PC-9 (cell line): ENCODE measurements around the gene SERINC5. TPM values are rescaled to one million over a fixed set of nuclear protein-coding genes. Genes with fewer than 3 reads are reported as not detected.

Experiments
- BruUV-seq: library from RNA; stranded (reverse); fragments of 400-500 nt; replicated peaks from 2 replicates; lab custom pipeline; 2021; lab: Mats Ljungman, UMichigan
- CTCF ChIA-PET: fragments of 300-600 bp; sonication (Branson Sonifier 250); formaldehyde crosslinking; loops from one replicate; lab custom pipeline; 2022; ENCODE audit warnings: antibody characterized with exemption; lab: Charles Lee
- POLR2A ChIA-PET: fragments of 300-600 bp; sonication (Branson Sonifier 250); formaldehyde crosslinking; loops from one replicate; lab custom pipeline; 2022; ENCODE audit warnings: antibody characterized with exemption; ENCODE audit not compliant: unreplicated experiment; lab: Charles Lee
- DNase-seq, 2 experiments: peaks; one replicate each; pipeline versions ENCODE4 v3.0.0 to v3.0.0-alpha.2; 2015 to 2022; ENCODE audit warnings: mixed read lengths in 1 of 2
- H2AFZ ChIP-seq: fragments of 200-600 bp; sonication (generic); 2 replicates; pipeline ENCODE4 v1.8.1; 2017; ENCODE audit warnings: antibody characterized with exemption
- H3F3A ChIP-seq: fragments of 200-600 bp; sonication (generic); 2 replicates; pipeline ENCODE4 v1.8.1; 2017; ENCODE audit warnings: antibody characterized with exemption, mild to moderate bottlenecking, low read depth; ENCODE audit not compliant: insufficient read depth
- H3K27ac ChIP-seq: fragments of 200-600 bp; sonication (generic); 2 replicates; pipeline ENCODE4 v1.6.1; 2016; ENCODE audit warnings: mixed run types
- H3K27me3 ChIP-seq: fragments of 200-600 bp; sonication (generic); 2 replicates; pipeline ENCODE4 v1.6.1; 2016; ENCODE audit warnings: low read depth, mixed run types; ENCODE audit not compliant: insufficient read depth
- H3K36me3 ChIP-seq: fragments of 200-600 bp; sonication (generic); 2 replicates; pipeline ENCODE4 v1.6.1; 2016; ENCODE audit warnings: low read depth, mixed run types
- H3K4me1 ChIP-seq: fragments of 200-600 bp; sonication (generic); replicated peaks from 2 replicates; pipeline ENCODE4 v1.6.1; 2016; ENCODE audit warnings: mixed run types; ENCODE audit not compliant: insufficient read depth
- H3K4me2 ChIP-seq: fragments of 200-600 bp; sonication (generic); 2 replicates; pipeline ENCODE4 v1.6.1; 2017; ENCODE audit warnings: mixed run types
- H3K4me3 ChIP-seq: fragments of 200-600 bp; sonication (generic); 2 replicates; pipeline ENCODE4 v1.6.1; 2016; ENCODE audit warnings: mixed run types
- H3K79me2 ChIP-seq: fragments of 200-600 bp; sonication (generic); 2 replicates; pipeline ENCODE4 v1.6.1; 2017; ENCODE audit warnings: low read depth, mixed run types
- H3K9me2 ChIP-seq: fragments of 200-600 bp; sonication (generic); 2 replicates; pipeline ENCODE4 v1.8.1; 2017; ENCODE audit warnings: mild to moderate bottlenecking; ENCODE audit not compliant: insufficient read depth
- H3K9me3 ChIP-seq: fragments of 200-600 bp; sonication (generic); 2 replicates; pipeline ENCODE4 v1.8.1; 2016; ENCODE audit warnings: low read depth; ENCODE audit not compliant: insufficient read depth
- H4K20me1 ChIP-seq: fragments of 200-600 bp; sonication (generic); 2 replicates; pipeline ENCODE4 v1.8.1; 2017; ENCODE audit not compliant: insufficient read depth
- EZH2 ChIP-seq: fragments of 200-600 bp; sonication (generic); IDR thresholded peaks from 2 replicates; pipeline ENCODE4 v1.8.0; 2017; ENCODE audit warnings: antibody characterized with exemption, low read depth
- intact Hi-C: fragments of 100-400 bp; cut with micrococcal nuclease; formaldehyde crosslinking; loops from one replicate; pipeline ENCODE4 v1.10.0; 2022; ENCODE audit not compliant: unreplicated experiment
- total RNA-seq: library from RNA; stranded (reverse); gene quantifications from 2 replicates; pipeline ENCODE4 v1.2.3, GENCODE V29; 2021
- TF ChIP-seq, protein P1 (sequence below): fragments of 200-600 bp; sonication (generic); conservative IDR thresholded peaks from 2 replicates; pipeline ENCODE4 v1.6.1; 2017; ENCODE audit warnings: mixed run types, antibody characterized with exemption, mild to moderate bottlenecking, moderate library complexity

Gene SERINC5
- total RNA-seq, 1 experiment from 2014 or later = 68.8 TPM

DNA sequence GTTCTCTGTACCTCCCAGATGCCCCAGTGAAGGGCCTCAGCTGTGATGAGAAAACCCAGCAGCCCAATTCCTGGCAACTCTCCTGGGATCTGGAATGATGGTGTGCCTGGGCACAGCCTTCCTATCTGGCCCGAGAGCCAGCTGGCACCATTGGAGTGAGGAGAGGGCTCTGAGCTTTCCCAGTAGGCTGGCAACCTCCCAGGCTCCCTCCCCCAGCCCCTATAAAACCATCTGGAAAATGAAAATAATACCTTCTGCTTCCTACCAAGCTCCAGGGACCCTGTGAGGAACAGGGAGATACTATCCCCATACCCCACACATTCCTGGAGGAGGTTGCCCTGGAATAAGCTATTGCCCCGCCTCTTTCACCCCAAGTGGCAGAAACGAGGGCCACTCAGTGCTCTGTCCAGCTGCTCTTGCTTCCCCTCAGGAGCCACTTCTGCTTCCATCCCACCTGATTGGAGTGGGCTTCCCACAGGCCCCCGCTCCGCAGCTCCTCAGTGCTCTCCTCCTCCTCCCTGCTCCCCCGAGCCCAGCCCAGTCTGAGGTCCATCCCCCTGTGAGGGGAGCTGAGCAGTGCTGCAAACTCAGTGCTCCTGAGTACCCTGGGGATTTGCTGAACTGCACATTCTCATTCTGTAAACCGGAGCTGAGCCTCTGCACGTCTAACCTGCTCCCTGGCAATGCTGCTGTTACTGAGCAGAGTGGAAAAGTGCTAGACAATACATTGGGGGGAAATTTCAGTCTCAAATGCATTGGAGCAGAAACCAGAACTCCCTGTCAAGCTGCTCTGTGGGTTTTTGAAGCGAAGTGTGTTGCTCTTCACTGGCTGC, 146.0 kb downstream of the SERINC5 start:
- Histone ChIP-seq H3K79me2 (no peaks in the 10 kb centered on the region), H3K9me2 (no peaks in the 10 kb centered on the region), H3K36me3 (no peaks in the 10 kb centered on the region), H3K27ac (no peak overlapping the region), H3K4me3 (no peak overlapping the region), H3K9me3 (no peaks in the 10 kb centered on the region), H3F3A (no peaks in the 10 kb centered on the region), H3K27me3 (no peaks in the 10 kb centered on the region), H3K4me2 (no peak overlapping the region), H3K4me1 (no peaks in the 10 kb centered on the region), H4K20me1 (no peaks in the 10 kb centered on the region), H2AFZ (no peak overlapping the region)
- ChIA-PET POLR2A (no interaction called here), CTCF (interaction anchor here (0.7 kb wide), 1 partner anchor 1084 kb away, joined by 4 read pairs; no protein-coding TSS in a partner anchor)
- no TSS peak for BruUV-seq
- no peak for DNase-seq
- intact Hi-C loops = no loop called here
- no peak for TF ChIP-seq EZH2
- TF ChIP-seq, protein P1, sequence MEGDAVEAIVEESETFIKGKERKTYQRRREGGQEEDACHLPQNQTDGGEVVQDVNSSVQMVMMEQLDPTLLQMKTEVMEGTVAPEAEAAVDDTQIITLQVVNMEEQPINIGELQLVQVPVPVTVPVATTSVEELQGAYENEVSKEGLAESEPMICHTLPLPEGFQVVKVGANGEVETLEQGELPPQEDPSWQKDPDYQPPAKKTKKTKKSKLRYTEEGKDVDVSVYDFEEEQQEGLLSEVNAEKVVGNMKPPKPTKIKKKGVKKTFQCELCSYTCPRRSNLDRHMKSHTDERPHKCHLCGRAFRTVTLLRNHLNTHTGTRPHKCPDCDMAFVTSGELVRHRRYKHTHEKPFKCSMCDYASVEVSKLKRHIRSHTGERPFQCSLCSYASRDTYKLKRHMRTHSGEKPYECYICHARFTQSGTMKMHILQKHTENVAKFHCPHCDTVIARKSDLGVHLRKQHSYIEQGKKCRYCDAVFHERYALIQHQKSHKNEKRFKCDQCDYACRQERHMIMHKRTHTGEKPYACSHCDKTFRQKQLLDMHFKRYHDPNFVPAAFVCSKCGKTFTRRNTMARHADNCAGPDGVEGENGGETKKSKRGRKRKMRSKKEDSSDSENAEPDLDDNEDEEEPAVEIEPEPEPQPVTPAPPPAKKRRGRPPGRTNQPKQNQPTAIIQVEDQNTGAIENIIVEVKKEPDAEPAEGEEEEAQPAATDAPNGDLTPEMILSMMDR = no peak

DNA sequence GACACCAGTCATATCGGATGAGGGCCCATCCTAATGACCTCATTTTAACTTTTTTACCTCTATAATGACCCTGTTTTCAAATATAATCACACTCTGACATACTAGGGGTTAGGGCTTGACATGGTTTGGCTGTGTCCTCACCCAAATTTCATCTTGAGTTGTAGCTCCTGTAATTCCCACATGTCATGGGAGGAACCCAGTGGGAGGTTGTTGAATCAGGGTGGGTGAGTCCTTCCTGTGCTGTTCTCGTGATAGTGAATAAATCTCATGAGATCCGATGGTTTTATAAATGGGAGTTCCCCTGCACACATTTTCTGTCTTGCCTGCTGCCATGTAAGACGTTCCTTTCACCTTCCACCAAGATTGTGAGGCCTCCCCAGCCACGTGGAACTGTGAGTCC, 148.9 kb downstream of the SERINC5 start:
- no peak for DNase-seq
- no peaks in the 10 kb centered on the region for H3K9me3 ChIP-seq
- no peak overlapping the region for H3K4me3 ChIP-seq
- no peaks in the 10 kb centered on the region for H4K20me1 ChIP-seq
- ChIA-PET POLR2A (no interaction called here), CTCF (no interaction called here)
- no peaks in the 10 kb centered on the region for H3K27me3 ChIP-seq
- TF ChIP-seq, protein P1 = no peak
- no peak for TF ChIP-seq EZH2
- intact Hi-C loops = no loop called here
- no peaks in the 10 kb centered on the region for H3K79me2 ChIP-seq
- no peaks in the 10 kb centered on the region for H3F3A ChIP-seq
- H3K36me3 ChIP-seq = no peaks in the 10 kb centered on the region
- H2AFZ ChIP-seq = no peak overlapping the region
- no peaks in the 10 kb centered on the region for H3K4me1 ChIP-seq
- no peaks in the 10 kb centered on the region for H3K9me2 ChIP-seq
- H3K4me2 ChIP-seq = no peak overlapping the region
- BruUV-seq = no TSS peak
- H3K27ac ChIP-seq = no peak overlapping the region

DNA sequence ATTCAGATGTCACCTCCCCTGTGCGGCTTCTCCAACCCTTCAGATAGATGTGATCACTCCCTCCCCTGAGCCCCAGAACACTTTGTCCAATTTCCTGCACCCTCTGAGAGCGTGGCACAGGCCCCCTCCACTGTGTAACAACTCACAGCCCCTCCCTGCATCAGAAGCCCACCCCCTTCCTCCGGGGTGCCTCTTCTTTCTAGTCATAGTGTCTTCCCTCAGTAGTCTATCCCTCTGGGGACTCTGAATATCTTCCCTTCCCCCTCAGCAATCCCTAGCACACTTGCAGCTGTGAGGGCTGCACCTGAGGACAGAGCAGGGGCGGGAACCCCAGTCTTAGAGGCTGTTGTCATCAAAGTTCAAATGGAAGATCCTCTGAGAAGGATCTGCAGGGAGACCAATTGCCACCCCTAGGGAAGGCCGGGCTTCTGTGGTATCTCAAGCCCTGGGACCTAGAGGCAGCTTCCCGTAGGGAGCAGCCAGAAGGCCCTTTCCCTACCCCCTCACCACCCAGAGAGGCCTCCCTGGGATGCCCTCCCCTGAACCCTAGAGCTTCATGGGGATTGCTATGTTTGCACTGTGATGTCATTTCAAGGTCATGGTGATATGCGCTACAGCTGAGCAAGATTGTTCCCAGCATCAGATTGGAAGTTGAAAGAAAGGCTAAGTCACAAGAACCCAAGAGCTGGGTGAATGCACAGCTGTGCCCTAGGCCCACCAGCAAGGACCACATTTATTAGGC, 150.0 kb downstream of the SERINC5 start:
- TF ChIP-seq, protein P1 = no peak
- no peak for TF ChIP-seq EZH2
- Histone ChIP-seq H3K4me2 (no peak overlapping the region), H3K9me3 (no peaks in the 10 kb centered on the region), H3K4me1 (no peaks in the 10 kb centered on the region), H3K9me2 (no peaks in the 10 kb centered on the region), H3K27me3 (no peaks in the 10 kb centered on the region), H3K27ac (no peak overlapping the region), H4K20me1 (no peaks in the 10 kb centered on the region), H3K36me3 (no peaks in the 10 kb centered on the region), H3K79me2 (no peaks in the 10 kb centered on the region), H3F3A (no peaks in the 10 kb centered on the region), H3K4me3 (no peak overlapping the region), H2AFZ (no peak overlapping the region)
- no peak for DNase-seq
- ChIA-PET POLR2A (no interaction called here), CTCF (no interaction called here)
- intact Hi-C loops = no loop called here
- BruUV-seq = no TSS peak
